Measurements from ENCODE around the gene CLMN.

The CLMN gene

DNA sequence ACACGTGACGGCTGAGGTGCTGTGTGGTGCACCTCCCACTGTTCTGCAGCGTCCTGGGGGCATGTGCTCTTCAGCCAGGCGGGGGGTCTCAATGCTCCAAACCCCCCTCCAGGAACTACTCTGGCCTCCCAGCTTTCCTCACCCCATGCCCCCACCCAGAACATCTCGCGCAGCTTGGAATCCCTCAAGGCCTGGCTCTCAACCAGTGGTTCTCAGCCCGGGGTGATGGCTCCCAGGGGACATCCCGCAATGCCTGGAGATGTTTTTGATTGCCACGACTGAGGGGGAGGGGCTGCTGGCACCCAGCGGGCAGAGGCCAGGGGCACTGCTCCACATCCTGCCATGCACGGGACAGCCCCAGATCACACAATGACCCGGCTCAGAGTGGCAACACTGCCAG lies 83.5 kb downstream of the CLMN start:
- DNase-seq = no peak

GRCh38 chr14:95235767-95236166 lies 83.9 kb downstream of the CLMN start:
- no peak for DNase-seq

DNA sequence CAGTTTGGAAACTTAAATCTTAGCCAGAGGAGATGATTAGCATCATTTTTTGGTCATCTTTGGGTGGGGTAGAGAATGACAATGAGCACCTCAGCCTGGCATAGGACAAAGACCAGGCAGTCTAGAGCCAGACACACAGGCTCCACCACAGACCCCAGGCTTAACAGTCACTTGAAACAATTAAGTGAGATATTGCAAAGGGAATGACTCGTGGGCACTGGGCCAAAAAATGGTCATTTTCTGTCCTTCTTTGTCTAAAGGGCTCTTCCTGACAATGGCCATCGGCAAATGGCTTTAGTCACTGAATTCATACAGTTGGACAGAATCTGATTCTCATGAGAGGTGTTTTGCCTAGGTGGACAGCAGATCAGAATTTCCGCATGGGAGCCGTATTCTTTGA lies 84.4 kb downstream of the CLMN start:
- DNase-seq = no peak

- DNase-seq = no peak
Measured at GRCh38 chr14:95234426-95234825, 85.3 kb downstream of the CLMN start.

DNA sequence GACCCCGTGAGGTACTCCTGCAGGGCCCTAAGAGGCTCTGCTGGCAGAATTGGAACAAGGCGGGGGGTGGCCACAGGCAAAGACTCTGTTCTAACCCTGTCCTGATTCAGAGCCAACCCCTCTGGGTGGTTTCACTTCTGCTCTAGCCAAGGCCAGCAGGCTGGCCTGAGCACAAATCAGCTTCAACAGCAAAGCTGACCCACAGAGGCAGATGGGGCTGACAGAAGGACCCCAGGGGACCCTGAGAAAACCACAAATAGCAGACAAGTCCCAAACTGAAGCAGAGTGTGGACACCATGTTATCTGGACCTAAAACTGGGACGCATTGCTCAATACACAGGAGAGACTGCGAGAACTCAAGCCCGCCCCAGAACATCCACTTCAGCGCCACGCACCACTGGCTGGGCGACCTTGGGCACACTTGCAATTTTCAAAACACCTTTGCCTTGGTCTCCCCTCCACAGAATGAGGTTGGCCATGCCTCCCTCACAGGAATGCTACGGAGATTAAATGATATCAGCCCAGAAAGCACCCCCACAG lies 85.9 kb downstream of the CLMN start:
- no peak for DNase-seq

- no peak for DNase-seq
Measured at GRCh38 chr14:95232894-95233584, 86.7 kb downstream of the CLMN start.

- DNase-seq = no peak
Measured at GRCh38 chr14:95231966-95232633, 87.6 kb downstream of the CLMN start.

- DNase-seq = no peak
Measured at GRCh38 chr14:95229749-95230148, 90.0 kb downstream of the CLMN start.

GRCh38 chr14:95228240-95228639 lies 91.5 kb downstream of the CLMN start:
- DNase-seq = no peak

DNA sequence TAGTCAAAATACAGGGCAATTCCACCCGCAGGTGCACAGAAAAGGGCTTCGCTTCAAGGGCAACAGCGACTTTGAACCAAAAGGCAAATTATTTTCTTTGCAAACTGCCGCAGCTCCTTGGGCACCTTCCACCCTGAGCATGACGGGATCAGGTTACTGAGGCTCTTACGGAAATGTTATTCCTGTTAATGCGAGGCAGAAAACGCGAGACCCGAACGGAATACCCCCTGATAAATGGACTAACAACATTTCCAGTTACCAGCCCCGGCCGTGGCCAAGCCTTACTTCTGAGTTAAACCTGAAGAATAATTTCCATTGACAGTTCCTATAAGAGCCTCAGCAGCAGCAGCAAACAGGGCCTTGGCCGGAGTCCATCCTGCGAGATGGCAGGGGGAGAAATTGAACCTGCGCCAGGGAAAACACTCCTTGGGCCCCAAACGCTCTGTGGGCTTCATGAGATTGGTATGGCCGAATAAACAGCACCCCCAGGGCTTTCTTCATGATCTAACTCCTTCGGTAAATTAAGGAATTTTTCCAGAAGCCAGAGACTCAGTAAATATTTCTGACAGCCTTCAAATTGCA lies 92.3 kb downstream of the CLMN start:
- no peak for DNase-seq

DNA sequence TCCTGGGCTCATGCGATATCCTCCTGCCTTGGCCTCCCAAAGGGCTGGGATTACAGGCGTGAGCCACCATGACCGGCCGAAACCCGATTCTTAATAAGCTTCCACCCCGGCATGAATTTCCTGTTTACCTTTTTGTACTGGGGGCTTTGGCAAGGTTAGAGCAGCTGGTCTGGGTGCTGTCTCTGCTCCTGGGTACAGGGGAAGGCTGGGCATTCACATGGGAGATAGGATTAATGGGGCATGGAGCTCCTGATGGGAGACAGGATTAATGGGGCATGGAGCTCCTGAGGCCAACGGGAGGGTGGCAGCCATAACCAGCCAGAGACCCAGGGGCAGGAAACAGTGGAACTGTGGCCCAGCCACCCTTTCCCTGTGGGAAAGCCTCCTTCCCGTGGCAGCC lies 92.9 kb downstream of the CLMN start:
- no peak for DNase-seq

DNA sequence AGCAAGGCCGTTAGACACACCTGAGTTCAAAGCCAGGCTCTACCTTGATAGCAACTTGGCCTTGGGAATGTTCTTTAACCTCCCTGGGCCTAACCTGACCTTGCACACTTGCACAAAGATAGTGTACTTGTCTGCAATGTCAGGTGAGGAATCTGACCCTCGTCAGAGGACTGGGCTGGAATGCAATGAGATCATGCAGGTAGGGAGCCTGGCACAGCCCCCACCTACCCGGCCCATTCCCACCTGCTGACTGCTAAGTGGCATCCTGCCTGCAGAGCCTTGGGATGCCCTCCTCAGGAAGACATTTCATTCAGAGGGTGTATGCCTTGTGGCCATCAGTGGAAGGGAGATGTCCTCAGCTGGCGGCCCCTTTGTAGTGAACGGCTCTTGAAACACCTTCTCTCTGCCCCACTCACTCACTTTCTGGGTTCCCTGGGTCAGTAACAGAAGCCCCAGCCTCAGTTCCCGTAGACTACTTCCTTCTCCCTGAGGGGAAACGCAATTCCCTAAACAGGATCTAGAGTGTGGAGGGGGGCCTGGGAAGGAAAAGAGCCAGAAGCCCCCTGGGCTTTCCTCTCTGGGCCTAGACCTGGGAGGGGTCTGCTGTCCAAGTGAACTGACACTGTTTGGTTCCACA lies 94.3 kb downstream of the CLMN start:
- DNase-seq = no peak

DNA sequence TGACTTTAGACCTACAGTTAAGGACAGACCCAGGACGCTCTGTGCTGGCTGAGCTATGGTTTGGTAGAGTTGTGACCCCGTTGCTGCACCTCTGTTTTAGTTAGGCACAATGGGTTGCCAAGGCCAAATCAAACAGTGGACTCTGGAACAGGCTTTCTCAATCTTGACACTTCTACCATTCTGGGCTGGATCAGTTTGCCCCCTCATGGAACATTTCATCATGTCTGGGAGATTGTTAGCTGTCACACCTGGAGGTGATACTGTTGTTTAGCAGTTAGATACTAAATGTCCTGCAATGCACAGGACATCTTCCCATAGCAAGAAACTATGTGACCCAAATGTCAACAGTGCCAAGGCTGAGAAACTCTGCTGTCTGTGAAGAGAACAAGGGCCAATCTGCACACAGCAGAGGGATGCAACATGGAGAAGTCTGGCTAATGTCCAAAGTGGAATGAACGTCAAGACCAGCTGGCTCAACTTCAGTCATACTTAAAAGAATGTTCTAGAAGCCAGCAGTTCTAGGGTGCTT lies 96.8 kb downstream of the CLMN start:
- DNase-seq = no peak

DNA sequence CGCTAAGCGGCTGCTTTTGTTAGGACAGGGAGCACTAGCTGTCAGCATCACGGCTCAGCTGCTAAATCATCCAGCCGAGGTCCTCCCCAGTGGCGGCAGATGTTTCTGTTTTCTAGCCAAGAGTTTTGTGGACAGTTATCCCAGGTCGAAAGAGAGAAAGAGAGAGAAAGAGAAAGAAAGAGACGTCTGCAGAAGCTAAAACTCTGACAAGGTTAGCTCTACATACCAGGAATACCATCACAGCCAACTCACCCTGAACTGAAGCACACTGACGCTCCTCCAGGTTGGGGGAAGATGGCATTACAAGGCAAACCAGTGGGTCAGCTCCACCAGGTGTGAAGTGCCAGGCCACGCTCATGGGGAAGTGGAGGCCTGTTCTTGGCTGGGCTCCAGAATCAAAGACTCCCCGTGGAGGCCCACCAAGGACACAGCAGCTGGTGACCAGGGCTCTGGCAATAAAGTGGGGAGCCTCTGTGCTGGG lies 97.5 kb downstream of the CLMN start:
- DNase-seq = peak; percentile 29

- no peak for DNase-seq
Measured at GRCh38 chr14:95221531-95221930, 98.2 kb downstream of the CLMN start.

- no peak for DNase-seq
Measured at GRCh38 chr14:95220663-95221231, 99.0 kb downstream of the CLMN start.

GRCh38 chr14:95218472-95219193 lies 101.1 kb downstream of the CLMN start:
- no peak for DNase-seq

GRCh38 chr14:95218006-95218405 lies 101.7 kb downstream of the CLMN start:
- DNase-seq = no peak

- no peak for DNase-seq
Measured at GRCh38 chr14:95217391-95217900, 102.3 kb downstream of the CLMN start.

GRCh38 chr14:95216008-95216407 lies 103.7 kb downstream of the CLMN start:
- DNase-seq = no peak

GRCh38 chr14:95215094-95215725 lies 104.5 kb downstream of the CLMN start:
- no peak for DNase-seq
